ENCODE data around the gene AIG1.

GRCh38 chr6:143361536-143362191 is 301.0 kb downstream of the AIG1 start:
- TF ChIP-seq EZH2 (IDR thresholded peaks at IDR 0.05) (no peak), POLR2AphosphoS5 (IDR thresholded peaks at IDR 0.05; ENCODE audit: borderline replicate concordance, low read depth, low read length) (no peak), FOXP2 (optimal IDR thresholded peaks at IDR 0.05; ENCODE audit: control extremely low read depth, extremely low read length, insufficient read depth) (no peak)

All from SK-N-MC (cell line).